ENCODE results near the gene PIP4K2C. TPM values are rescaled to one million over a fixed set of nuclear protein-coding genes. Genes with fewer than 3 reads are reported as not detected.

Gene PIP4K2C
- total RNA-seq, 3 donors from 2014 or later (not counting 1 experiment from before 2014, with no cell fraction given), result 41.0 to 62.9 (median 52.0) TPM

- H3K27ac ChIP-seq (ENCODE audit: low read length), result no peak overlapping the region
Measured at GRCh38 chr12:57607958-57608663, 17.1 kb downstream of the PIP4K2C start.

GRCh38 chr12:57609101-57609780 lies 18.2 kb downstream of the PIP4K2C start:
- no peaks in the 10 kb centered on the region for H3K9me3 ChIP-seq (ENCODE audit: control insufficient read depth, insufficient read depth, low read length)
- peaks cover 5% of the 10 kb centered on the region for H3K27me3 ChIP-seq (ENCODE audit: control insufficient read depth, insufficient read depth, low read length)
- 95% methylated on average over 16 of the region's 19 CpGs for WGBS (ENCODE audit: insufficient coverage)
- no peak overlapping the region for H3K4me3 ChIP-seq (ENCODE audit: low read length)
- Mint-ChIP-seq H3K27me3 (ENCODE audit: low read depth in 2 of 2) (no peaks in the 10 kb centered on the region), H3K36me3 (no peaks in the 10 kb centered on the region), H3K27ac (no peak overlapping the region), H3K4me3 (no peak overlapping the region), H3K9me3 (no peaks in the 10 kb centered on the region), H3K4me1 (peaks cover 19 to 36% of the 10 kb centered on the region in 2 donors)
- ATAC-seq, result no peak
- H3K36me3 ChIP-seq (ENCODE audit: control insufficient read depth, insufficient read depth, low read length), result peaks cover 4% of the 10 kb centered on the region
- H3K4me1 ChIP-seq (ENCODE audit: control insufficient read depth, insufficient read depth, low read length), result peaks cover 44% of the 10 kb centered on the region
- no peak for DNase-seq
- intact Hi-C loops (cut with micrococcal nuclease), result no loop called here
- no peak for TF ChIP-seq CTCF (IDR thresholded peaks at IDR 0.05)
- no peak overlapping the region for H3K27ac ChIP-seq (ENCODE audit: low read length)

More at GRCh38 chr12:57607958-57608663, 17.1 kb downstream of the PIP4K2C start:
- Histone ChIP-seq H3K9me3 (ENCODE audit: control insufficient read depth, insufficient read depth, low read length) (no peaks in the 10 kb centered on the region), H3K4me3 (ENCODE audit: low read length) (no peak overlapping the region), H3K36me3 (ENCODE audit: control insufficient read depth, insufficient read depth, low read length) (peaks cover 4% of the 10 kb centered on the region), H3K27me3 (ENCODE audit: control insufficient read depth, insufficient read depth, low read length) (peaks cover 5% of the 10 kb centered on the region), H3K4me1 (ENCODE audit: control insufficient read depth, insufficient read depth, low read length) (peaks cover 45% of the 10 kb centered on the region)
- no peak for TF ChIP-seq CTCF (IDR thresholded peaks at IDR 0.05)
- ATAC-seq (no peak), DNase-seq (no peak)
- Mint-ChIP-seq H3K27me3 (ENCODE audit: low read depth in 2 of 2) (no peaks in the 10 kb centered on the region), H3K4me1 (peaks cover 31 to 47% of the 10 kb centered on the region in 2 donors), H3K4me3 (no peak overlapping the region), H3K27ac (peak overlapping the region in 1 of 2 donors; percentile 6), H3K9me3 (no peaks in the 10 kb centered on the region), H3K36me3 (no peaks in the 10 kb centered on the region)
- 96% methylated on average over 12 of the region's 12 CpGs for WGBS (ENCODE audit: insufficient coverage)
- intact Hi-C loops (cut with micrococcal nuclease), result no loop called here

- intact Hi-C loops (cut with micrococcal nuclease), result no loop called here
- Mint-ChIP-seq H3K9me3 (no peaks in the 10 kb centered on the region), H3K4me3 (peak overlapping the region; percentile 85), H3K27me3 (ENCODE audit: low read depth in 2 of 2) (no peaks in the 10 kb centered on the region), H3K4me1 (peaks cover 18 to 28% of the 10 kb centered on the region in 2 donors), H3K36me3 (no peaks in the 10 kb centered on the region), H3K27ac (peak overlapping the region in 1 of 2 donors; percentile 2)
- Histone ChIP-seq H3K4me1 (ENCODE audit: control insufficient read depth, insufficient read depth, low read length) (peaks cover 42% of the 10 kb centered on the region), H3K27ac (ENCODE audit: low read length) (no peak overlapping the region), H3K9me3 (ENCODE audit: control insufficient read depth, insufficient read depth, low read length) (no peaks in the 10 kb centered on the region), H3K4me3 (ENCODE audit: low read length) (no peak overlapping the region), H3K27me3 (ENCODE audit: control insufficient read depth, insufficient read depth, low read length) (peaks cover 5% of the 10 kb centered on the region), H3K36me3 (ENCODE audit: control insufficient read depth, insufficient read depth, low read length) (peaks cover 4% of the 10 kb centered on the region)
- no peak for DNase-seq
- ATAC-seq, result no peak
- no peak for TF ChIP-seq CTCF (IDR thresholded peaks at IDR 0.05)
- WGBS (ENCODE audit: insufficient coverage), result 50% methylated on average over 34 of the region's 34 CpGs
Measured at GRCh38 chr12:57609781-57610553, 19.0 kb downstream of the PIP4K2C start.
